Stimulated activated naive CD8-positive, alpha-beta T cell treated with anti-CD3 and anti-CD28 coated beads, Interleukin-15, Interleukin-2, amounts not matched to agents 100 ng/mL and 50 ng/mL, for 24 hours (primary cell): Measurements from ENCODE around the gene ARNT2.

Experiments
- H3K27ac Mint-ChIP-seq: one replicate; pipeline ENCODE4 v1.8.0; 2021; ENCODE audit warnings: mild to moderate bottlenecking, mixed read lengths
- H3K27me3 Mint-ChIP-seq: one replicate; pipeline ENCODE4 v1.8.0; 2021; ENCODE audit warnings: mixed read lengths
- H3K36me3 Mint-ChIP-seq: one replicate; pipeline ENCODE4 v1.8.0; 2021; ENCODE audit warnings: low read depth, mixed read lengths
- H3K4me1 Mint-ChIP-seq: one replicate; pipeline ENCODE4 v1.8.0; 2021; ENCODE audit warnings: low read depth, mixed read lengths
- H3K4me3 Mint-ChIP-seq: one replicate; pipeline ENCODE4 v1.8.0; 2021; ENCODE audit warnings: mild to moderate bottlenecking, mixed read lengths
- H3K9me3 Mint-ChIP-seq: one replicate; pipeline ENCODE4 v1.8.0; 2021; ENCODE audit warnings: mixed read lengths

ARNT2 gene

GRCh38 chr15:80587007-80587406 is 182.8 kb downstream of the ARNT2 start:
- no peaks in the 10 kb centered on the region for H3K4me1 Mint-ChIP-seq
- no peak overlapping the region for H3K4me3 Mint-ChIP-seq
- no peaks in the 10 kb centered on the region for H3K36me3 Mint-ChIP-seq
- no peak overlapping the region for H3K27ac Mint-ChIP-seq
- H3K9me3 Mint-ChIP-seq = no peaks in the 10 kb centered on the region
- H3K27me3 Mint-ChIP-seq = no peaks in the 10 kb centered on the region

GRCh38 chr15:80587816-80588456 is 183.8 kb downstream of the ARNT2 start:
- Mint-ChIP-seq H3K27ac (no peak overlapping the region), H3K36me3 (no peaks in the 10 kb centered on the region), H3K4me1 (no peaks in the 10 kb centered on the region), H3K4me3 (no peak overlapping the region), H3K9me3 (no peaks in the 10 kb centered on the region), H3K27me3 (no peaks in the 10 kb centered on the region)

GRCh38 chr15:80588801-80589200 is 184.6 kb downstream of the ARNT2 start:
- no peaks in the 10 kb centered on the region for H3K9me3 Mint-ChIP-seq
- no peak overlapping the region for H3K4me3 Mint-ChIP-seq
- no peaks in the 10 kb centered on the region for H3K36me3 Mint-ChIP-seq

GRCh38 chr15:80590761-80591355 is 186.7 kb downstream of the ARNT2 start:
- no peaks in the 10 kb centered on the region for H3K27me3 Mint-ChIP-seq

More at GRCh38 chr15:80588801-80589200, 184.6 kb downstream of the ARNT2 start:
- Mint-ChIP-seq H3K27ac (no peak overlapping the region), H3K27me3 (no peaks in the 10 kb centered on the region), H3K4me1 (no peaks in the 10 kb centered on the region)

GRCh38 chr15:80591471-80591870 is 187.3 kb downstream of the ARNT2 start:
- no peaks in the 10 kb centered on the region for H3K36me3 Mint-ChIP-seq
- no peaks in the 10 kb centered on the region for H3K9me3 Mint-ChIP-seq
- no peaks in the 10 kb centered on the region for H3K27me3 Mint-ChIP-seq
- no peaks in the 10 kb centered on the region for H3K4me1 Mint-ChIP-seq
- no peak overlapping the region for H3K27ac Mint-ChIP-seq
- no peak overlapping the region for H3K4me3 Mint-ChIP-seq

More at GRCh38 chr15:80590761-80591355, 186.7 kb downstream of the ARNT2 start:
- Mint-ChIP-seq H3K4me3 (no peak overlapping the region), H3K9me3 (no peaks in the 10 kb centered on the region), H3K4me1 (no peaks in the 10 kb centered on the region), H3K36me3 (no peaks in the 10 kb centered on the region), H3K27ac (no peak overlapping the region)

- Mint-ChIP-seq H3K36me3 (no peaks in the 10 kb centered on the region), H3K4me1 (no peaks in the 10 kb centered on the region), H3K4me3 (no peak overlapping the region), H3K27me3 (no peaks in the 10 kb centered on the region), H3K9me3 (no peaks in the 10 kb centered on the region), H3K27ac (no peak overlapping the region)
Observed at GRCh38 chr15:80591938-80592825, 188.0 kb downstream of the ARNT2 start.

GRCh38 chr15:80593486-80594030 is 189.4 kb downstream of the ARNT2 start:
- H3K27me3 Mint-ChIP-seq = no peaks in the 10 kb centered on the region
- H3K4me3 Mint-ChIP-seq = no peak overlapping the region
- no peaks in the 10 kb centered on the region for H3K9me3 Mint-ChIP-seq
- H3K36me3 Mint-ChIP-seq = no peaks in the 10 kb centered on the region
- H3K4me1 Mint-ChIP-seq = no peaks in the 10 kb centered on the region
- H3K27ac Mint-ChIP-seq = no peak overlapping the region

GRCh38 chr15:80594091-80594889 is 190.1 kb downstream of the ARNT2 start:
- H3K36me3 Mint-ChIP-seq = no peaks in the 10 kb centered on the region
- peaks cover under 1% of the 10 kb centered on the region for H3K27me3 Mint-ChIP-seq
- no peaks in the 10 kb centered on the region for H3K9me3 Mint-ChIP-seq
- no peak overlapping the region for H3K4me3 Mint-ChIP-seq
- H3K27ac Mint-ChIP-seq = no peak overlapping the region
- H3K4me1 Mint-ChIP-seq = no peaks in the 10 kb centered on the region

- H3K27ac Mint-ChIP-seq = no peak overlapping the region
- no peaks in the 10 kb centered on the region for H3K36me3 Mint-ChIP-seq
- no peak overlapping the region for H3K4me3 Mint-ChIP-seq
- peaks cover 9% of the 10 kb centered on the region for H3K27me3 Mint-ChIP-seq
- H3K4me1 Mint-ChIP-seq = no peaks in the 10 kb centered on the region
- no peaks in the 10 kb centered on the region for H3K9me3 Mint-ChIP-seq
Observed at GRCh38 chr15:80595396-80595795, 191.2 kb downstream of the ARNT2 start.

- Mint-ChIP-seq H3K27ac (no peak overlapping the region), H3K9me3 (no peaks in the 10 kb centered on the region), H3K4me3 (no peak overlapping the region), H3K27me3 (peaks cover 9% of the 10 kb centered on the region), H3K36me3 (no peaks in the 10 kb centered on the region), H3K4me1 (no peaks in the 10 kb centered on the region)
Observed at GRCh38 chr15:80596521-80596976, 192.4 kb downstream of the ARNT2 start.

GRCh38 chr15:80597076-80597475 is 192.9 kb downstream of the ARNT2 start:
- Mint-ChIP-seq H3K36me3 (no peaks in the 10 kb centered on the region), H3K4me3 (no peak overlapping the region), H3K27ac (no peak overlapping the region), H3K4me1 (no peaks in the 10 kb centered on the region), H3K9me3 (no peaks in the 10 kb centered on the region), H3K27me3 (peaks cover 9% of the 10 kb centered on the region)

- H3K4me1 Mint-ChIP-seq = no peaks in the 10 kb centered on the region
- H3K9me3 Mint-ChIP-seq = no peaks in the 10 kb centered on the region
- no peak overlapping the region for H3K4me3 Mint-ChIP-seq
- no peaks in the 10 kb centered on the region for H3K36me3 Mint-ChIP-seq
- H3K27ac Mint-ChIP-seq = no peak overlapping the region
- peaks cover 9% of the 10 kb centered on the region for H3K27me3 Mint-ChIP-seq
Observed at GRCh38 chr15:80599359-80599758, 195.2 kb downstream of the ARNT2 start.

GRCh38 chr15:80600626-80601025 is 196.4 kb downstream of the ARNT2 start:
- Mint-ChIP-seq H3K27me3 (peaks cover 11% of the 10 kb centered on the region), H3K4me3 (no peak overlapping the region), H3K9me3 (no peaks in the 10 kb centered on the region)

GRCh38 chr15:80601256-80601655 is 197.1 kb downstream of the ARNT2 start:
- Mint-ChIP-seq H3K27me3 (peaks cover 14% of the 10 kb centered on the region), H3K27ac (no peak overlapping the region), H3K36me3 (no peaks in the 10 kb centered on the region), H3K9me3 (no peaks in the 10 kb centered on the region), H3K4me3 (no peak overlapping the region), H3K4me1 (no peaks in the 10 kb centered on the region)

More at GRCh38 chr15:80600626-80601025, 196.4 kb downstream of the ARNT2 start:
- H3K36me3 Mint-ChIP-seq = no peaks in the 10 kb centered on the region
- H3K4me1 Mint-ChIP-seq = no peaks in the 10 kb centered on the region
- H3K27ac Mint-ChIP-seq = no peak overlapping the region
